ENCODE measurements around the gene HSPBAP1.

DNA sequence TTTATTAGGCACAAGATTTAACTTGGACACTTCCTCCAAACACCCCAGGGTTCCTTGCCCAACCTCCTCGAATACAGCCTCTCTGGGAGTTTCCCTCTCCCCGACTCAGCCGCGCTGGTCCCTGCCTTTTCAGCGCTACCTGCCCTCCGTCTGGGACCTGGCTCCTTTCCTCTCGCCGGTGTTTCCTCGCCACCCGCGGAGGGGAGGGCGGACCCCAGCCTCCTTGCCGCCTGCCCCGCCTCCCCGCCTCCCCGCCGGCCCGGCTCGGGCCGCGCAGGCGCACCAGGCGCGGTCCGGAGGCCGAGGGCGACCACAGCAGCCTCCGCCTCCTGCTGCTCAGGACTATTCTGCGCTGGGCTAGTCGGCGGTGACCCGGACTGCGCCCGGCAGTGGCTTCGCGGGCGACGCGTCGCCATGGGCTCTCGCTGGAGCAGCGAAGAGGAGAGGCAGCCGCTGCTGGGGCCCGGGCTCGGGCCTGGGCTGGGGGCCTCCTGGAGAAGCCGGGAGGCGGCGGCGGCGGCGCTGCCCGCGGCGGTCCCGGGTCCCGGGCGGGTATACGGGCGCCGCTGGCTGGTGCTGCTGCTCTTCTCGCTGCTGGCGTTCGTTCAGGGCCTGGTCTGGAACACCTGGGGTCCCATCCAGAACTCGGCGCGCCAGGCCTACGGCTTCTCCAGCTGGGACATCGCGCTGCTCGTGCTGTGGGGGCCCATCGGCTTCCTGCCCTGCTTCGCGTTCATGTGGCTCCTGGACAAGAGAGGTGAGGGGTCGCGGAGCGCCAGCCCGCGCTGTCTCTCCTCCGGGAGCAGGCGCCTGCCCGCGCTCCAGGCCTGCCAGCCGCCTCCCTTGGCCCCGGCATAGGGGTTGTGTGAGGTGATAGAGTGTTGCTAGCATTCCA, 1.4 kb upstream of the HSPBAP1 start, which contains the start of gene SLC49A4:
- peak; percentile 66 to 87 for TF ChIP-seq POLR2AphosphoS5 (IDR thresholded peaks at IDR 0.05)
- peak; percentile 16 to 97 (median 85) for TF ChIP-seq POLR2A (IDR thresholded peaks at IDR 0.05)

Measured in upper lobe of left lung (tissue), 4 donors.